Upper lobe of right lung (tissue), 1 donor: ENCODE data around the gene S100A5. TPM values are rescaled to one million over a fixed set of nuclear protein-coding genes. Genes with fewer than 3 reads are reported as not detected.

ENCODE experiments used
- ATAC-seq: fragments of 200-7000 bp; cut with Tn5 transposase; one replicate; pipeline ENCODE4 v1.9.1; 2020; ENCODE audit warnings: mild to moderate bottlenecking, moderate library complexity
- DNase-seq: peaks from one replicate; pipeline ENCODE4 v3.0.0-alpha.2; 2020
- H3K27ac ChIP-seq: fragments of 200-600 bp; one replicate; pipeline ENCODE4 v1.8.0; 2022
- H3K27me3 ChIP-seq: fragments of 200-600 bp; one replicate; pipeline ENCODE4 v1.8.0; 2022; ENCODE audit warnings: mild to moderate bottlenecking
- H3K36me3 ChIP-seq: fragments of 200-600 bp; one replicate; pipeline ENCODE4 v1.8.0; 2022
- H3K4me1 ChIP-seq: fragments of 200-600 bp; one replicate; pipeline ENCODE4 v1.8.0; 2022
- H3K4me3 ChIP-seq: fragments of 200-600 bp; one replicate; pipeline ENCODE4 v1.8.0; 2022; ENCODE audit warnings: mild to moderate bottlenecking
- H3K9me3 ChIP-seq: fragments of 200-600 bp; one replicate; pipeline ENCODE4 v1.8.0; 2022
- CTCF ChIP-seq: fragments of 200-600 bp; IDR thresholded peaks from one replicate; pipeline ENCODE4 v1.8.0; 2022; ENCODE audit warnings: antibody characterized with exemption
- intact Hi-C: fragments of 100-400 bp; cut with DNase I; formaldehyde crosslinking; loops from one replicate; pipeline ENCODE4 v1.11.0; 2022
- total RNA-seq: library from RNA; stranded (reverse); fragmentation: NEBNext Ultra II Directional; extraction: Animal tissue kit (Norgen Biotek cat#: 25700); gene quantifications from one replicate; pipeline ENCODE4 v1.2.1, GENCODE V29; 2021
- donor health status: DM: no; HTN: yes; CAD: no; lungs with severe emphysema.

The S100A5 gene
- total RNA-seq, 1 donor from 2014 or later: not detected

GRCh38 chr1:153536671-153537375 is 3.9 kb downstream of the S100A5 start:
- Histone ChIP-seq H3K4me3 (peak overlapping the region; percentile 87), H3K27me3 (no peaks in the 10 kb centered on the region), H3K9me3 (no peaks in the 10 kb centered on the region), H3K27ac (peak overlapping the region; percentile 99), H3K4me1 (peaks cover 43% of the 10 kb centered on the region), H3K36me3 (peaks cover 10% of the 10 kb centered on the region)
- DNase-seq (peak; percentile 81), ATAC-seq (peak; percentile 31)
- intact Hi-C loops: no loop called here
- TF ChIP-seq CTCF: no peak

- no peak for TF ChIP-seq CTCF
Measured at GRCh38 chr1:153536012-153536670, 4.6 kb downstream of the S100A5 start.

GRCh38 chr1:153535242-153536011 is 5.3 kb downstream of the S100A5 start, which contains the start of gene S100A6:
S100A6 (minus strand) TSS chr1:153535991; CDS start chr1:153535339, 652 bp downstream.
- peaks cover 40% of the 10 kb centered on the region for H3K4me1 ChIP-seq
- H3K4me3 ChIP-seq: peak within 1 kb of the TSS; percentile 87
- H3K36me3 ChIP-seq: peaks cover 10% of the 10 kb centered on the region
- no peaks in the 10 kb centered on the region for H3K27me3 ChIP-seq
- H3K9me3 ChIP-seq: no peaks in the 10 kb centered on the region
- intact Hi-C loops: no loop called here
- no peak for TF ChIP-seq CTCF
- peak; percentile 88 for DNase-seq
- ATAC-seq: peak; percentile 72
- peak within 1 kb of the TSS; percentile 99 for H3K27ac ChIP-seq

More at GRCh38 chr1:153536012-153536670, 4.6 kb downstream of the S100A5 start:
- peak overlapping the region; percentile 87 for H3K4me3 ChIP-seq
- H3K27ac ChIP-seq: peak overlapping the region; percentile 99
- H3K9me3 ChIP-seq: no peaks in the 10 kb centered on the region
- ATAC-seq: peak; percentile 85
- peak; percentile 97 for DNase-seq
- intact Hi-C loops: no loop called here
- peaks cover 10% of the 10 kb centered on the region for H3K36me3 ChIP-seq
- H3K27me3 ChIP-seq: no peaks in the 10 kb centered on the region
- peaks cover 40% of the 10 kb centered on the region for H3K4me1 ChIP-seq

- Histone ChIP-seq H3K9me3 (no peaks in the 10 kb centered on the region), H3K36me3 (peaks cover 10% of the 10 kb centered on the region), H3K4me3 (peak overlapping the region; percentile 87), H3K27me3 (no peaks in the 10 kb centered on the region), H3K4me1 (peaks cover 40% of the 10 kb centered on the region), H3K27ac (peak overlapping the region; percentile 99)
- TF ChIP-seq CTCF: no peak
- no peak for ATAC-seq
- intact Hi-C loops: loop anchor here (5.0 kb wide), 1 partner anchor 32 kb away; the partner anchor contains the start of gene S100A2
- no peak for DNase-seq
Measured at GRCh38 chr1:153534925-153535241, 5.9 kb downstream of the S100A5 start.

GRCh38 chr1:153534226-153534924 is 6.4 kb downstream of the S100A5 start:
- ATAC-seq (no peak), DNase-seq (peak; percentile 23)
- intact Hi-C loops: loop anchor here (5.0 kb wide), 1 partner anchor 33 kb away; the partner anchor contains the start of gene S100A2

More at GRCh38 chr1:153534226-153534924, 6.4 kb downstream of the S100A5 start:
- H3K36me3 ChIP-seq: peaks cover 10% of the 10 kb centered on the region
- peak overlapping the region; percentile 99 for H3K27ac ChIP-seq
- no peaks in the 10 kb centered on the region for H3K27me3 ChIP-seq
- peak overlapping the region; percentile 87 for H3K4me3 ChIP-seq
- no peaks in the 10 kb centered on the region for H3K9me3 ChIP-seq
- no peak for TF ChIP-seq CTCF
- peaks cover 40% of the 10 kb centered on the region for H3K4me1 ChIP-seq
